C4-2B (cell line): Measurements from ENCODE around the gene KCNAB1.

ENCODE experiments used
- CTCF ChIP-seq: fragments of 450-650 bp; conservative IDR thresholded peaks from 2 replicates; pipeline ENCODE4 v1.5.1; 2017; ENCODE audit warnings: mild to moderate bottlenecking
- ZFX ChIP-seq: fragments of 450-650 bp; IDR thresholded peaks from 2 replicates; pipeline ENCODE4 v1.6.1; 2017

DNA sequence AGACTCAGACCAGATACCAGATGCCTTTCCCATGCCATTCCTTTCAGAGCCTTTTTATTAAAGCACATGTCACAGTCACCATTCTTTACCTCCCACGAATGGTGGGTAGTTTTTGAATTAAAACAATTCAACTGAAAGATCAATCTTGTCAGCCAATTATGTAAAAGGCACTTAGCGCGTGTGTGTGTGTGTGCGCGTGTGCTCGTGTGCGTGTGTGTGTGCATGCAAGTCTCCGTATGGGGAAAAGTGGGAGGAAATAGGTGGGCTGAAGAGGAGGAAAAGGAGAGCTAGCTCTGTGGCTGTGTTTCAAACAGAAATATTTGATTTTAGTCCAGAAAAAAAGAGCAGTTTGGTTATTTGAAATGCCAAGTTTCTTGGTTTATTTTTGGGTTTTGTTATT lies 177.2 kb downstream of the KCNAB1 start:
- TF ChIP-seq CTCF (no peak), ZFX (no peak)
